Neuronal stem cell (in vitro differentiated cells): ENCODE measurements around the gene NNT.

Experiments used
- DNase-seq: peaks from one replicate; pipeline ENCODE4 v3.0.0-alpha.2; 2013; ENCODE audit warnings: low spot score
- H2AFZ ChIP-seq: one replicate; pipeline ENCODE4 v1.6.1; 2013; ENCODE audit warnings: mild to moderate bottlenecking, low read length, inconsistent platforms
- H2AK5ac ChIP-seq: 2 replicates; pipeline ENCODE4 v1.6.1; 2013; ENCODE audit warnings: low read depth, mild to moderate bottlenecking, inconsistent platforms, low read length, moderate library complexity, mixed read lengths
- H2BK120ac ChIP-seq: 2 replicates; pipeline ENCODE4 v1.6.1; 2013; ENCODE audit warnings: low read depth, mild to moderate bottlenecking, inconsistent platforms, low read length, moderate library complexity, mixed read lengths
- H2BK12ac ChIP-seq: one replicate; pipeline ENCODE4 v1.6.1; 2013; ENCODE audit warnings: low read length, inconsistent platforms
- H2BK15ac ChIP-seq: 2 replicates; pipeline ENCODE4 v1.6.1; 2013; ENCODE audit warnings: mild to moderate bottlenecking, low read length, inconsistent platforms, mixed read lengths
- H2BK5ac ChIP-seq: one replicate; pipeline ENCODE4 v1.6.1; 2013; ENCODE audit warnings: inconsistent platforms, mild to moderate bottlenecking, low read length, moderate library complexity
- H3K14ac ChIP-seq: one replicate; pipeline ENCODE4 v1.6.1; 2013; ENCODE audit warnings: low read length, inconsistent platforms
- H3K18ac ChIP-seq: 2 replicates; pipeline ENCODE4 v1.6.1; 2013; ENCODE audit warnings: low read length, inconsistent platforms
- H3K23ac ChIP-seq: 2 replicates; pipeline ENCODE4 v1.6.1; 2013; ENCODE audit warnings: low read depth, mild to moderate bottlenecking, mixed read lengths, low read length, inconsistent platforms; ENCODE audit not compliant: poor library complexity
- H3K27ac ChIP-seq: replicated peaks from 3 replicates; pipeline ENCODE4 v1.5.1; 2013; ENCODE audit warnings: low read length, inconsistent platforms
- H3K27me3 ChIP-seq, 3 experiments: 2 replicates each; pipeline ENCODE4 v1.6.1; 2013; ENCODE audit warnings: low read length in 3 of 3, mild to moderate bottlenecking in 2 of 3, inconsistent platforms in 1 of 3, low read depth in 1 of 3, mixed read lengths in 1 of 3, moderate library complexity in 1 of 3; ENCODE audit not compliant: control insufficient read depth in 3 of 3, insufficient read depth in 3 of 3
- H3K36me3 ChIP-seq, 2 donors: replicated peaks in 1 of 2; 2 replicates each; pipeline ENCODE4 v1.6.1; 2013; ENCODE audit warnings: low read length in 2 of 2; ENCODE audit not compliant: control insufficient read depth in 2 of 2, insufficient read depth in 2 of 2
- H3K4ac ChIP-seq: 2 replicates; pipeline ENCODE4 v1.6.1; 2013; ENCODE audit warnings: inconsistent platforms, mild to moderate bottlenecking, low read length, moderate library complexity
- H3K4me1 ChIP-seq, 2 donors: 1 replicate in 1 of 2; 2 replicates in 1 of 2; pipeline ENCODE4 v1.6.1; 2013; ENCODE audit warnings: low read length in 2 of 2, low read depth in 1 of 2; ENCODE audit not compliant: control insufficient read depth in 2 of 2, insufficient read depth in 1 of 2
- H3K4me2 ChIP-seq: one replicate; pipeline ENCODE4 v1.6.1; 2013; ENCODE audit warnings: mild to moderate bottlenecking, low read length, inconsistent platforms; ENCODE audit not compliant: insufficient read depth, poor library complexity, severe bottlenecking
- H3K4me3 ChIP-seq, 2 donors: 2 replicates each; pipeline ENCODE4 v1.5.1; 2013; ENCODE audit warnings: low read length in 2 of 2, mild to moderate bottlenecking in 2 of 2, inconsistent platforms in 1 of 2, moderate library complexity in 1 of 2
- H3K79me1 ChIP-seq: one replicate; pipeline ENCODE4 v1.6.1; 2013; ENCODE audit warnings: low read depth, mild to moderate bottlenecking, inconsistent platforms, low read length, moderate library complexity
- H3K9ac ChIP-seq: one replicate; pipeline ENCODE4 v1.6.1; 2013; ENCODE audit warnings: mild to moderate bottlenecking, low read depth, low read length, inconsistent platforms; ENCODE audit not compliant: poor library complexity
- H3K9me3 ChIP-seq, 2 donors: replicated peaks in 1 of 2; 2 replicates each; pipeline versions ENCODE3 to v1.6.1; 2013; ENCODE audit warnings: low read length in 2 of 2, mild to moderate bottlenecking in 2 of 2, inconsistent platforms in 1 of 2, low read depth in 1 of 2, mixed read lengths in 1 of 2, moderate library complexity in 1 of 2; ENCODE audit not compliant: control insufficient read depth in 2 of 2, insufficient read depth in 1 of 2
- H4K8ac ChIP-seq: one replicate; pipeline ENCODE4 v1.6.1; 2013; ENCODE audit warnings: low read depth, mild to moderate bottlenecking, inconsistent platforms, low read length, moderate library complexity
- H4K91ac ChIP-seq: one replicate; pipeline ENCODE4 v1.6.1; 2013; ENCODE audit warnings: low read length, low read depth, mild to moderate bottlenecking, inconsistent platforms; ENCODE audit not compliant: poor library complexity
- WGBS, 2 donors: extraction: QIAGEN DNeasy Blood & Tissue Kit; methylation state at CpG; one replicate each; pipeline ENCODE4 v1.1.7; 2013; ENCODE audit warnings: missing lambda C conversion rate in 2 of 2, mixed read lengths in 1 of 2; ENCODE audit not compliant: insufficient read length in 2 of 2, insufficient replicate concordance in 1 of 2; ENCODE audit errors: extremely low coverage in 2 of 2; 5-methylcytosine and 5-hydroxymethylcytosine counted together

The NNT gene

GRCh38 chr5:43675357-43675756 lies 72.4 kb downstream of the NNT start:
- Histone ChIP-seq H4K91ac (no peak overlapping the region), H2BK120ac (no peak overlapping the region), H3K14ac (no peak overlapping the region), H3K18ac (no peak overlapping the region), H3K4me2 (no peak overlapping the region), H3K23ac (no peak overlapping the region), H4K8ac (no peak overlapping the region), H3K4me1 (no peaks in the 10 kb centered on the region), H3K36me3 (peaks cover 0 to 41% of the 10 kb centered on the region in 2 donors), H3K4ac (no peak overlapping the region), H3K27me3 (no peaks in the 10 kb centered on the region), H3K27ac (no peak overlapping the region), H2AFZ (no peak overlapping the region), H2BK12ac (no peak overlapping the region), H3K9me3 (no peaks in the 10 kb centered on the region), H2BK5ac (no peak overlapping the region), H3K9ac (no peak overlapping the region), H2AK5ac (no peak overlapping the region), H2BK15ac (no peak overlapping the region), H3K4me3 (no peak overlapping the region), H3K79me1 (no peaks in the 10 kb centered on the region)
- DNase-seq = no peak
- no CpG with 5 or more reads among the region's 3 CpGs for WGBS, 2 donors

GRCh38 chr5:43676083-43676840 lies 73.3 kb downstream of the NNT start:
- H2BK120ac ChIP-seq = no peak overlapping the region
- H2AK5ac ChIP-seq = no peak overlapping the region
- no peaks in the 10 kb centered on the region for H3K27me3 ChIP-seq
- no peak overlapping the region for H4K8ac ChIP-seq
- H2BK12ac ChIP-seq = no peak overlapping the region
- no peaks in the 10 kb centered on the region for H3K9me3 ChIP-seq
- H3K27ac ChIP-seq = no peak overlapping the region
- H3K79me1 ChIP-seq = no peaks in the 10 kb centered on the region
- H3K9ac ChIP-seq = no peak overlapping the region
- no peak overlapping the region for H3K4me2 ChIP-seq
- no peak for DNase-seq
- no peak overlapping the region for H3K4ac ChIP-seq
- no peak overlapping the region for H3K23ac ChIP-seq
- H3K14ac ChIP-seq = no peak overlapping the region
- H3K18ac ChIP-seq = no peak overlapping the region
- no peak overlapping the region for H2BK5ac ChIP-seq
- H3K4me3 ChIP-seq = no peak overlapping the region
- H4K91ac ChIP-seq = no peak overlapping the region
- peaks cover 0 to 46% of the 10 kb centered on the region in 2 donors for H3K36me3 ChIP-seq
- WGBS, 2 donors = no CpG with 5 or more reads among the region's 2 CpGs
- no peaks in the 10 kb centered on the region for H3K4me1 ChIP-seq
- no peak overlapping the region for H2AFZ ChIP-seq
- H2BK15ac ChIP-seq = no peak overlapping the region

- peaks cover 0 to 50% of the 10 kb centered on the region in 2 donors for H3K36me3 ChIP-seq
- H4K91ac ChIP-seq = no peak overlapping the region
- no peaks in the 10 kb centered on the region for H3K27me3 ChIP-seq
Observed at GRCh38 chr5:43677253-43677652, 74.3 kb downstream of the NNT start.

DNA sequence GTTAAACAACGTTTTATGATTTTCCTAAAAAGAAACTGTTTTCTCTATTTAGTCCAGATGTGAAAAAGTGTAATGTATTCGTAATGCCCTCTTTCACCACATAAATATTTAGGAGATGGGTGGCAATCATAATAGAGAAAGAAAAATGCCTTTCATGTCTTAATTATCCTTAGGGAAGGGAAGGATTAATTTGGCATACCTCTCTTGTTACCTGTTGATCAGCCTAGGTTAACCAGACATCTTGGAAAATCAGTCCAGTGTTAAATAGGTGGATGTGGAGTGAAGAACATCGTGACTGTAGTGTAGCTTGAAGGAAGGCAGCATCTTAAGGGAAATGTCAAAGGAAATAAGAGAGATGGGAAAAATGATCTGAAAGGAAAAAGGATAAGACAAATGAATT lies 76.2 kb downstream of the NNT start:
- Histone ChIP-seq H3K9ac (no peak overlapping the region), H3K79me1 (no peaks in the 10 kb centered on the region), H2BK12ac (no peak overlapping the region), H3K23ac (no peak overlapping the region), H4K8ac (no peak overlapping the region), H2AFZ (no peak overlapping the region), H3K4me2 (no peak overlapping the region), H2AK5ac (no peak overlapping the region), H3K4me3 (no peak overlapping the region), H3K27me3 (no peaks in the 10 kb centered on the region), H3K14ac (no peak overlapping the region), H4K91ac (no peak overlapping the region), H3K4me1 (no peaks in the 10 kb centered on the region), H2BK5ac (no peak overlapping the region), H2BK15ac (no peak overlapping the region), H3K4ac (no peak overlapping the region), H2BK120ac (no peak overlapping the region), H3K27ac (no peak overlapping the region), H3K18ac (no peak overlapping the region), H3K9me3 (no peaks in the 10 kb centered on the region), H3K36me3 (peaks cover 0 to 62% of the 10 kb centered on the region in 2 donors)
- DNase-seq = no peak
- no CpG with 5 or more reads among the region's 3 CpGs for WGBS, 2 donors

More at GRCh38 chr5:43677253-43677652, 74.3 kb downstream of the NNT start:
- Histone ChIP-seq H3K18ac (no peak overlapping the region), H3K27ac (no peak overlapping the region), H4K8ac (no peak overlapping the region), H2BK12ac (no peak overlapping the region), H2BK5ac (no peak overlapping the region), H3K4me3 (no peak overlapping the region), H2BK15ac (no peak overlapping the region), H3K9ac (no peak overlapping the region), H3K4ac (no peak overlapping the region), H3K4me2 (no peak overlapping the region), H2AK5ac (no peak overlapping the region), H3K14ac (no peak overlapping the region), H3K23ac (no peak overlapping the region), H3K79me1 (no peaks in the 10 kb centered on the region), H3K9me3 (no peaks in the 10 kb centered on the region), H3K4me1 (no peaks in the 10 kb centered on the region), H2AFZ (no peak overlapping the region), H2BK120ac (no peak overlapping the region)
- WGBS, 2 donors = no CpG with 5 or more reads among the region's 4 CpGs
- no peak for DNase-seq
